ELR (cell line): ENCODE measurements around the gene NGEF.

Experiments used
- DNase-seq: peaks from one replicate; pipeline ENCODE4 v3.0.0-alpha.2; 2015; ENCODE audit warnings: low read depth

Gene NGEF

GRCh38 chr2:232884001-232884421 lies 129.0 kb downstream of the NGEF start:
- no peak for DNase-seq

GRCh38 chr2:232883116-232883721 lies 129.8 kb downstream of the NGEF start:
- DNase-seq, result no peak

DNA sequence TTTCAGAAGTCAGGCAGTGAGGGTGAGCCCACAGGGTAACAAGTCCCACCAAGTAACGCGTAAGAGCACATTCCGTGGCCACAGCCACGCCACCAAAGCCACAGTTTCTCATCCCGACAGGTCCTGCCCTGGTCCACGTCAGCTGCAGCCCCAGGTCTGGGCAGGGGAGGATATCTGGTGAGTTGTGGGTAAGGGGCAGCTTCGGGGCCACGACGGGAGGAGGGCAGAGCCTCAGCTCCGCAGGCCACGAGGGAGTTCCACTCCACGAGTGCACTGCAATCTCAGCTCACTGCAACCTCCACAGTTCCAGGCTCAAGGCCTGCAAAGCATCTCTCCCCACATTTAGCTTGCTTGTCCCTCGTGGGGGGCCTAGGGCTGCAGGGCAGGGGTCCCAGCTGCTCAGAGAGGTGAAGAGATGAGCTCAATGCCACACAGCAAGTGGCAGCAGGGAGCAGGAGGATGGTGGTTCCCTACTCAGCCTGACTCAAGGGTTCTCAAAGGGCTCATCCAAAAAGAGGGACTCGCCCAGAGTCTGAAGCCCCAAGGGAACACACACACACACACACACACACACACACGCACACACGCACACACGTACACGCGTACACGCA lies 130.4 kb downstream of the NGEF start:
- no peak for DNase-seq

- DNase-seq, result no peak
Observed at GRCh38 chr2:232882085-232882484, 131.0 kb downstream of the NGEF start.

DNA sequence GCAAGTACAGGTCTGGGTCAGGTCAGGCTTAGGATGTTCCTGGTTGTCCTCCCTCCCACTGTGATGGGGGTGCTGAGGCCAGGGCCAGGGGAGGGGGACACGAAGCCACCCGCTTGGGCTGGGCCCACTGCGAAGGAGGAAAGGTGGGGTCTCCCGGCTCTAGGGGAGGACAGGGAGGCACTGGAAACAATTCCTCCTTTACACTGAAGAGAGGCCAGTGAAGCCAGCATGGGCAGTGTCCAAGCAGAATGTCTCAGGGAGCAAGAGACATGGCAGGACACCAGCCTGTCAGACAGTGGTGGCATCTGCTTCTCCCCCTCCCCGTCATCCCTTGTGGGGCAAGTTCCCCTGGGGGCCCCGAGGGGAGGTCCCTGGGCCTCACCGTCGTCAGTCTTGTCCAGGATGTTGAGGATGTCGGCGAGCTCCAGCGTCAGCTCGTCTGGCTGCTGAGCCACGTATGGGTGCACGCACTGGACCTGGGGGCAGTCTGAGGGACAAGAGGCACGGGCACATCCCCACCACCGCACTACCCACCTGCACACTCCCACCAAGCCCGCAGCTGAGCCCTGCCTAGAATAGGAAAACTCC lies 132.2 kb downstream of the NGEF start:
- no peak for DNase-seq

DNA sequence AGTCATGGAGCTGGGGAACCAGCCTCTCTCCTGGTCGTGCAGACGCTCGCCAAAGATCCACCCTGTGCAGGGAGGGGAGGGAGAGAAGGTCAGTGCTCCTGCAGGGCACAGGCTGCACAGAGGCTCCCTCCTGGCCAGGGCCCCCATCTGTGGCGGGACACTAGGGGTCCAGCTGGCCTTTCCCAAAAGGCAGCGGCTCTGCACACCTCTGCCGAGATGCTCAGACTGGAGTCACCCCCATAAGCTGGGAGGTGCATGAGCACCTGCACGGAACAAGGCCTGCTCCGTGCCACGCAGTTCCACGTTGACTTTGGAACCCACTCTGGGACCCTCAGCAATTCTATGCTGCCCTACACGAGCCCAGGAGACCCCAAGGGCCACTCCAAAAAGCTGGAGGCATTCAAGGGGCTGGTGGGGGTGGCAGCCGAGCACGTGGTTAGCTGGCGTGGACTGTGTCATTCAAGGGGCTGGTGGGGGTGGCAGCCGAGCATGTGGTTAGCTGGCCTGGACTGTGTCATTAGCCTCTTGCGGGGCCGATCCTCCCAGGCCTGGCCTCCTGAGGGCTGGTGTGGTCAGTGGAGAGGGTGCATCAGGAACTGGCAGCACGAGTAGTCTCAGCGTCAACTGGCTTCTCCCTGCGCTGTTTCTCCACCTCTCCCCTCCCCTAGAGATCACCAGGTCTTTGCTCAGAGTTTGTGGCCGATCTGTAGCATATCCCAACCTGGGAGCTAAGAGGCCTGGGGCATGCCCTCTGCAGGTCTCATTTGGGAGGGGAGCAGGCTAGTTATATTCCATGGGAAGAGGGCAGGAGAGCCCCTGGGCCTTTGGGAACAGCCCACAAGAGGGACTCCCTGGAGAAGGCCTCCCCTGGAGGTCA lies 133.2 kb downstream of the NGEF start:
- no peak for DNase-seq

DNA sequence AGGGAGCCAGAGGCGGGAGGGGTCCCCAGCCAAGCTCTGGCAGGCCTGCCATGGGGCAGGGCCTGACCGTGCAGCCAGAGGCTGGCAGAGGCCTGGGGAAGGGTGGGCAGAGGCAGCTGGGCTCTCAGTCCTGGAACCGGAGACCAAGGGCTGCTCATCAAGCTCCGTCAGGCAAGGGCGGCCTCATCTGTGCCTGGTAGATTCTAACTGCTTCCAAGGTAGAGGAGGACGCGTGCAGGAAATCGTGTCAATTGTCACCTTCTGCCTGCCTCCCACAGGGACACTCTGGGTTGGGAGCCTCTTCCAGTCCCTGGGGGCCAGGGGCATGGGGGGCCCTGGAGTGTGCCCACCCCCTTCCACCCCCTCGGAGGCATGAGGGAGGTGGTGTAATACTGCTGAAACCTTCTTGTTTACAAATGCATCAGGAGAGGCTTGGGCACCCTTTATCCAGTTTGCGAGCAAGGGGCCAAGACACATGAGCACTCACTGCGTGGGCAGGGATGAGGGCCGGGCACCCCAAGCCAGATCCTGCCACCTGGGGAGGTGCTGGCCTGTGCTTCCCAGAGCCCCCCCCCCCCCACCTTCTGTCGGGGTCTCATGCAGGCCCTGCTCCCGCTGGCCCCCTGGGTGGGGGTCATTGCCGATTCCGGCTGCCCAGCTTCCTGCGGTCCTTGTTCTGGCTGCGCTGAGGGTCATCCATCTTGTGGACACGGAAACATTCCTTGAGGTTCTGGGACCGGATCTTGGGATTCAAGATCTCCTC lies 134.0 kb downstream of the NGEF start:
- DNase-seq, result no peak

DNA sequence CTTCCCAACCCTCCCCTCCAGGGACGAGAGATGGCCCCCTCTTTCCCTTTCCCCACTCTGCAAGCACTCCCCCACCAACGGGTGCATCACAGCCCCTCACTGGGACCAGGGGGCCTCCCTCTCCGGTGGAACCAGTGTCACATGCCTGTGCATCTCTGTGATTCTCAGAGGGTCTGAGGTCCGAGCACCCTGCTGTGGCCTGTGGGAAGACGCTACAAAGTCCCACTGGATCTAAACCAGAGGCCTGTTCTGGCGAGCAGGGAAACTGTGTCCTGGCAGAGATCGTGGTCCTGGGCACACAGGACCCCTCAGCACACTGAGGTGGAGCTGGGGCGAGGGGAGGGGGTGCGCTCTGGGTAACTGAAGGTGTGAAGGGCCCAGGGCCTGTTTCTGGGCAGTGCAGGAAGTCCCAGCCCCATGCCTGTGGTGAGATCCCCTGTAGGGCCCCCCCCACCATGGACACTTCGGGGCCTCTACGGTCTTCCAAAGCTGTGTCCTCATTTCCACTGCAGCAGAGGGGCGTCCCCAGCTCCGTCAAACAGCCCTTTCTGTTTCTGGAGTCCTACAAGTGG lies 135.0 kb downstream of the NGEF start:
- DNase-seq, result no peak

GRCh38 chr2:232876978-232877441 lies 136.0 kb downstream of the NGEF start:
- no peak for DNase-seq

DNA sequence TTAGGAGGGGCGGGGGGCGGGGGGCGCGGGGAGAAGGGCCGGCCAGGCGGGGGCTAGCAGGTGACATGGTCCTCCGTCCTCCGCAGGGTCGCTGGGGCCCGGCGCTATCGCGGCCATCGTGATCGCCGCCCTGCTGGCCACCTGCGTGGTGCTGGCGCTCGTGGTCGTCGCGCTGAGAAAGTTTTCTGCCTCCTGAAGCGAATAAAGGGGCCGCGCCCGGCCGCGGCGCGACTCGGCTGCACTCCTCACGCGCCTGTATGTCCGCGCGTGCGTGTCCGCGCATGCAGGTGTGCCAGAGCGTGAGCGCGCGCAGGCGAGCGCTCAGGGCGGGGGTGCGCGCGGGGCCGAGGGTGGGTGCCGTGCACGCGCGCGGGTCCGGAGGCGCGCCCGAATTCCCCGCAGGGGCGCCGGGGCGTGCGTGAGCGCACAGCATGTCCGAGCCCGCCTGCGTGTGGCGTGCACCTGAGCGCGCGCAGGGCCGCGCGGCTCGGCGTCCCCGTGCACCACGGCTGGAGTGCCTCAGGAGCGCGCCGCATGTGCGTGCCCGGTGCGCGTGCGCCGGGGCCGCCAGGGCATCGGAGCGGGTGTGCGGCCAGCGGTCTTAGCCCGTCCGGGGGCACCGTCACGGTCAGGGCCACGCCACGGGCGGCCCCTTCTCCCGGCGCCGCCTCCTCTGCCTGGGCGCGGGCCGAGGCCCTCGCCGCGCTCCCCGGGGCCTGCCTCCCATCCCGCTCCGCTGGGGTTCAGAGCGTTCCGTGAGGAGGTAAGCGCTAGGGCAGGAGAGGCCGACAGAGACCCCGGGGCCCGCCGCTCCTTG lies 136.7 kb downstream of the NGEF start:
- DNase-seq, result no peak

DNA sequence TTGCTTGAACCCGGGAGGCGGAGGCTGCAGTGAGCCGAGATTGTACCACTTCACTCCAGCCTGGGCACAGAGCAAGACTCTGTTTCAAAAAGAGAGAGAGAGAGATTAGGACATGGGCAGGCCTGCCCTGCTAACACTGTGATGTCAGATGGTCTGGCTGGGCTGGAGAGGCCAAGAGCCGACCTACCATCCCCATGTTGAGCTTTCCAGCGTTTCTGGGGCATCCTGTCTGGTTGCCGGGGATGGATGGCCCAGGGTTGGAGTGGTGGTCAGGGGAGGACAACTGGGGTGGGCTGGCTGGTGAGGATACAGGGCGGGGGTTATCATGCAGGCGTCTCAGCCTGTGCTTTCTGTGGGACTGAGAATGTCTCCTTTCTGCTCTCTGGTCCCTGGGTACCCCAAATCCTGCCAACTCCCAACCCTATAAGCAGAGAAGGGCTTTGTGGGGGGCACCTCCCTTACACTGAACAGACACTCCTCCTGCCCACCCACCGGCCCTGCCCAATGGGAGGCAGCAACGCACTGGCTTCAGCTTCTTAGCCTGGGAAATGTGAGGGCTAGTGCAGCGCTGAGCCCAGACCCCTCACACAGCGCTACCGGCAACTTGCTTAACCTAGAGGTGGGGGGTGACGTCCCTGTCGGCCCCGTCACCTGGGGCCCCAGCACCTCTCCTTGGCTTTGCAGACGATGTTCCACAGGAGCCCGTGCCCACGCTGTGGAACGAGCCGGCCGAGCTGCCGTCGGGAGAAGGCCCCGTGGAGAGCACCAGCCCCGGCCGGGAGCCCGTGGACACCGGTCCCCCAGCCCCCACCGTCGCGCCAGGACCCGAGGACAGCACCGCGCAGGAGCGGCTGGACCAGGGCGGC lies 137.6 kb downstream of the NGEF start:
- no peak for DNase-seq

- DNase-seq, result no peak
Observed at GRCh38 chr2:232874677-232875223, 138.3 kb downstream of the NGEF start.

GRCh38 chr2:232873909-232874641 lies 139.0 kb downstream of the NGEF start:
- no peak for DNase-seq

DNA sequence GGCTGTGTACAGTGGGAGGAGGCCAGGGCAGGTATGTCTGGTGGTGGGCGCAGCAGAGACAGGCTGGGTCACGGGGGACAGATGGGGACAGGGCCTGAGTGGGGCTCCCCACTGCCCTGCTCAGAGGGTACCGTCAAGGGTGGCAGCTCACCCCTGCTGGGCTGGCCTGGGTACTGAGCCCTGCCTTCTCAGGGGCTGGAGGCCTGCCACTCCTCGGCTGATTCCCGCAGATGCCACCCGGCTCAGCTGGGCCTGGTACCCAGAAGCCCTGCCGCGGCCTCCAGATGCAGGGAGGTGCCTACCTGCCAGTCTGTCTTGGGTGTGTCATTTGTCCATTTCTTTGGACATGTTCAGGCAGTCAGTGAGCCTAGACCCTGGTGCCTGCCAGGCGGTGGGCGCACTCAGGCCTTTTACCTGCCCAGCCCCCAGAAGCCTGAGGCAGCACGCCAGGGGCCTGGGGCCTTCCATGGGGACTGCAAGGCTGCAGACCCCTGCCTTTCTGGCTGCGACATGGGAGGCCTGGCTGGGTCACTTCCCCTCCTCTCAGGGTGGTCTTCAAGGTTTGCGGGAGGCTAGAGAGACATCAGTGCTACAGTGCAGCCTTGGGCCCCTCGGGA lies 139.7 kb downstream of the NGEF start:
- no peak for DNase-seq

GRCh38 chr2:232872826-232873225 lies 140.2 kb downstream of the NGEF start:
- DNase-seq, result no peak

- DNase-seq, result no peak
Observed at GRCh38 chr2:232871835-232872736, 141.0 kb downstream of the NGEF start.

DNA sequence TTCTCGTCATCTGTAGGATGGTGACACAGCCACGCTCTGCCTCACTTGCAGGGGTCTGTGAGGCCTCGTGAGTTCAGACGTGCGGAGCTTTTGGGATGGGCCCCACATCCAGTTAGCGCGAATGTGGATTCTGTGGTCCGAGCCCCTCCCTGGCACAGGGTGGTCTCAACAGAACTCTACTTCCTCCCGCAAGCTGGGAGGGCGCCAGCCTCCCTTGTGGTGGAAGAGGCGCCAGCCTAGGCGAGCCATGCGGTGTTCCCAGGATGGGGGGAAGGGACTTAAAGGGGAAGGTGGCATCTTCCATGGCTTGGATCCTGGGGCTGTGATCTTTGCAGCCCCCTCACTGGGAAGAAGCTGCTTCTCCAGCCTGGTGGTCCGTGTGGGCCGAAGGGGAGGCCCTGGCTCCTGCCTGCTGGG lies 141.6 kb downstream of the NGEF start:
- no peak for DNase-seq
